ENCODE data around the gene MANBA.

DNA sequence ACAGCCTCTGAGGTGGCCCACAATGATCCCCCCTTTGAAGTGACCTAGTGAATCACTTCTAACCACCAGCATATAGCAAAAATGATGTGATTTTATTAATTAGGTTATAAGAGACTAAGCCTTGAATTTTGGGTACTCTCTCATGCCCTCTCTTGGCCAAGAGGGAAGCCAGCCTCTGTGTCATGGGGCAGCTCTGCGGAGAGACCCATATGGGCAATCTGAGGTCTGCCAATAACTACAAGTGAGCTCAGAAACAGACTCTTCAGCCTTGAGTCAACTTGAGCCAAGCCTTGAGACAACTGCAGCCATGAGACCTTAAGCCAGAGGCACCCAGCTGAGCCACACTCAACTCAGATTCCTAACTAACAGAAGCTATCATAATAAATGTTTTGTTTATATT is 45.7 kb downstream of the MANBA start:
- TF ChIP-seq POLR2A (IDR thresholded peaks at IDR 0.05), result no peak
- TF ChIP-seq, protein P1, sequence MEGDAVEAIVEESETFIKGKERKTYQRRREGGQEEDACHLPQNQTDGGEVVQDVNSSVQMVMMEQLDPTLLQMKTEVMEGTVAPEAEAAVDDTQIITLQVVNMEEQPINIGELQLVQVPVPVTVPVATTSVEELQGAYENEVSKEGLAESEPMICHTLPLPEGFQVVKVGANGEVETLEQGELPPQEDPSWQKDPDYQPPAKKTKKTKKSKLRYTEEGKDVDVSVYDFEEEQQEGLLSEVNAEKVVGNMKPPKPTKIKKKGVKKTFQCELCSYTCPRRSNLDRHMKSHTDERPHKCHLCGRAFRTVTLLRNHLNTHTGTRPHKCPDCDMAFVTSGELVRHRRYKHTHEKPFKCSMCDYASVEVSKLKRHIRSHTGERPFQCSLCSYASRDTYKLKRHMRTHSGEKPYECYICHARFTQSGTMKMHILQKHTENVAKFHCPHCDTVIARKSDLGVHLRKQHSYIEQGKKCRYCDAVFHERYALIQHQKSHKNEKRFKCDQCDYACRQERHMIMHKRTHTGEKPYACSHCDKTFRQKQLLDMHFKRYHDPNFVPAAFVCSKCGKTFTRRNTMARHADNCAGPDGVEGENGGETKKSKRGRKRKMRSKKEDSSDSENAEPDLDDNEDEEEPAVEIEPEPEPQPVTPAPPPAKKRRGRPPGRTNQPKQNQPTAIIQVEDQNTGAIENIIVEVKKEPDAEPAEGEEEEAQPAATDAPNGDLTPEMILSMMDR (IDR thresholded peaks at IDR 0.05), result no peak
